ENCODE data around the gene CAMSAP3.

CAMSAP3 gene

GRCh38 chr19:7578127-7578526 is 17.5 kb upstream of the CAMSAP3 start:
- Histone ChIP-seq H3K27ac (no peak overlapping the region), H3K9ac (no peak overlapping the region), H3K4me2 (no peak overlapping the region), H3K27me3 (ENCODE audit: insufficient read depth, low read depth) (peaks cover 48% of the 10 kb centered on the region), H3K79me2 (ENCODE audit: insufficient read depth, low read depth) (no peaks in the 10 kb centered on the region), H2AFZ (ENCODE audit: low read depth) (no peak overlapping the region), H3K36me3 (ENCODE audit: insufficient read depth) (no peaks in the 10 kb centered on the region), H3K4me3 (IDR thresholded peaks at IDR 0.05; ENCODE audit: insufficient read depth, low read depth, low read length) (no peak overlapping the region), H3K4me1 (ENCODE audit: low read depth, poor library complexity, severe bottlenecking) (no peaks in the 10 kb centered on the region), H4K20me1 (ENCODE audit: insufficient read depth) (no peaks in the 10 kb centered on the region)
- no peak for TF ChIP-seq CTCF (conservative IDR thresholded peaks at IDR 0.05; ENCODE audit: low read depth, low read length)

- H3K79me2 ChIP-seq (ENCODE audit: insufficient read depth, low read depth), result no peaks in the 10 kb centered on the region
- H3K9ac ChIP-seq, result no peak overlapping the region
- no peaks in the 10 kb centered on the region for H3K4me1 ChIP-seq (ENCODE audit: low read depth, poor library complexity, severe bottlenecking)
- no peaks in the 10 kb centered on the region for H3K36me3 ChIP-seq (ENCODE audit: insufficient read depth)
- H3K4me2 ChIP-seq, result no peak overlapping the region
- no peaks in the 10 kb centered on the region for H4K20me1 ChIP-seq (ENCODE audit: insufficient read depth)
- no peak overlapping the region for H3K27ac ChIP-seq
- no peak overlapping the region for H2AFZ ChIP-seq (ENCODE audit: low read depth)
- TF ChIP-seq CTCF (conservative IDR thresholded peaks at IDR 0.05; ENCODE audit: low read depth, low read length), result no peak
- H3K27me3 ChIP-seq (ENCODE audit: insufficient read depth, low read depth), result peaks cover 48% of the 10 kb centered on the region
- no peak overlapping the region for H3K4me3 ChIP-seq (IDR thresholded peaks at IDR 0.05; ENCODE audit: insufficient read depth, low read depth, low read length)
Measured at GRCh38 chr19:7579182-7579581, 16.5 kb upstream of the CAMSAP3 start.

DNA sequence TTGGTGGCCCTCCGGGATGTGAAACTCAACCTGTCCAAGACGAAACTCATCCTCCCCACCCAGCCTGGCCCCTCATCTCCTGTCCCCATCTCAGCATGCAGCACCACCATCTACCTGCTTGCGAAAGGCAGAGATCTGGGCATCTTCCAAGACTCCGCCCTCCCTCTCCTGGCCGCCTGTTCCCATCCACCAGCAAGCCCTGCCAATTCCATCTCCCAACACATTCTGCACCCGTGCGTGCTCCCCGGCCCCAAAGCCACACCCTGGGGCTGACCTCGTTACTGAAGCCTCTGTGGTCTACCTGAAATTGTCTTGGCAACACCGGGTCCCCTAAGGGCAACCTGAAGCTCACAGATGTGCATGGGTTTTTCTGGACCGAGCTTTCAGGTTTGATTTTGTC is 13.2 kb upstream of the CAMSAP3 start:
- Histone ChIP-seq H3K9ac (no peak overlapping the region), H3K27ac (no peak overlapping the region), H2AFZ (ENCODE audit: low read depth) (no peak overlapping the region), H3K4me1 (ENCODE audit: low read depth, poor library complexity, severe bottlenecking) (no peaks in the 10 kb centered on the region), H3K4me3 (IDR thresholded peaks at IDR 0.05; ENCODE audit: insufficient read depth, low read depth, low read length) (no peak overlapping the region), H3K79me2 (ENCODE audit: insufficient read depth, low read depth) (no peaks in the 10 kb centered on the region), H3K4me2 (no peak overlapping the region), H4K20me1 (ENCODE audit: insufficient read depth) (no peaks in the 10 kb centered on the region), H3K27me3 (ENCODE audit: insufficient read depth, low read depth) (peaks cover 56% of the 10 kb centered on the region), H3K36me3 (ENCODE audit: insufficient read depth) (no peaks in the 10 kb centered on the region)
- TF ChIP-seq CTCF (conservative IDR thresholded peaks at IDR 0.05; ENCODE audit: low read depth, low read length), result no peak

- no peak overlapping the region for H3K4me2 ChIP-seq
Measured at GRCh38 chr19:7589822-7590221, 5.8 kb upstream of the CAMSAP3 start.

More at GRCh38 chr19:7589822-7590221, 5.8 kb upstream of the CAMSAP3 start:
- Histone ChIP-seq H3K9ac (no peak overlapping the region), H2AFZ (ENCODE audit: low read depth) (no peak overlapping the region), H3K4me1 (ENCODE audit: low read depth, poor library complexity, severe bottlenecking) (no peaks in the 10 kb centered on the region), H3K27me3 (ENCODE audit: insufficient read depth, low read depth) (peaks cover 25% of the 10 kb centered on the region; the same call in 1 of the 2 replicates), H3K79me2 (ENCODE audit: insufficient read depth, low read depth) (no peaks in the 10 kb centered on the region), H3K27ac (no peak overlapping the region), H4K20me1 (ENCODE audit: insufficient read depth) (no peaks in the 10 kb centered on the region), H3K36me3 (ENCODE audit: insufficient read depth) (no peaks in the 10 kb centered on the region), H3K4me3 (IDR thresholded peaks at IDR 0.05; ENCODE audit: insufficient read depth, low read depth, low read length) (no peak overlapping the region)
- TF ChIP-seq CTCF (conservative IDR thresholded peaks at IDR 0.05; ENCODE audit: low read depth, low read length), result no peak
